ENCODE data around the gene DHRSX. TPM values are rescaled to one million over a fixed set of nuclear protein-coding genes. Genes with fewer than 3 reads are reported as not detected.
"Not testable (repeated sequence)": the region's sequence is repeated elsewhere in the genome, so short reads cannot be mapped to it uniquely, and the experiment has no call there.

The DHRSX gene
- total RNA-seq, 1 experiment from 2014 or later: 17.8 TPM

GRCh38 chrX:2484721-2485648 lies 15.8 kb downstream of the DHRSX start:
- no peak for DNase-seq (ENCODE audit: low read depth, low spot score)
- in situ Hi-C loops (cut with HindIII; ENCODE audit: low pct_unique_long_range_greater_than_20kb, low sequenced_read_pairs): no loop called here

- in situ Hi-C loops (cut with HindIII; ENCODE audit: low pct_unique_long_range_greater_than_20kb, low sequenced_read_pairs): no loop called here
- no peak for DNase-seq (ENCODE audit: low read depth, low spot score)
Observed at GRCh38 chrX:2484256-2484655, 16.5 kb downstream of the DHRSX start.

DNA sequence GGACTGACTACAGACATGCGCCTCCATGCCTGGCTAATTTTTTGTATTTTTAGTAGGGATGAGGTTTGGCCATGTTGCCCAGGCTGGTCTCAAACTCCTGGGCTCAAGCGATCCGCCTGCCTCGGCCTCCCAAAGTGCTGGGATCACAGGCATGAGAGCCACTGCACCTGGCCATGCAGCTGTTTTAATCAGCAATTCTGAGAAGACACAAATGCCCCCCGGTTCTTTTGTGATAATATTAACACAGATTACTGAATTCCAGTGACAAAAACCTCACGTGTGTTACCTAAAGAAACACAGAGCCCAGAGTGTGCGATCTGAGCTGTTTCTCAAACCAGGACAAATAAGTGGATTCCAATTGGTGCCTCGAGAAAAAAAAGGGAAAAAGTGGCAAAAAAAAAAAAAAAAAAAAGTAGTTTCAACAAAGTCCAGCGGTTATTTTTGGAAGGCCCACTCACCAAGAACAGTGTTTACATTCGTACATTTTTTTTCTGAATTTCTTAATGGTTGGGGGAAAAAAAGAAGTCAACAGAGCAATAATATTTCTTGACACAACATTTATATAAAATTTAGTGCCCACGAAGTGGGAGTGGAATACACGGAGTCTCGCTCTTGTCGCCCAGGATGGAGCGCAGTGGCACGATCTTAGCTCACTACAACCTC lies 17.2 kb downstream of the DHRSX start:
- in situ Hi-C loops (cut with HindIII; ENCODE audit: low pct_unique_long_range_greater_than_20kb, low sequenced_read_pairs): no loop called here
- no peak for DNase-seq (ENCODE audit: low read depth, low spot score)

DNA sequence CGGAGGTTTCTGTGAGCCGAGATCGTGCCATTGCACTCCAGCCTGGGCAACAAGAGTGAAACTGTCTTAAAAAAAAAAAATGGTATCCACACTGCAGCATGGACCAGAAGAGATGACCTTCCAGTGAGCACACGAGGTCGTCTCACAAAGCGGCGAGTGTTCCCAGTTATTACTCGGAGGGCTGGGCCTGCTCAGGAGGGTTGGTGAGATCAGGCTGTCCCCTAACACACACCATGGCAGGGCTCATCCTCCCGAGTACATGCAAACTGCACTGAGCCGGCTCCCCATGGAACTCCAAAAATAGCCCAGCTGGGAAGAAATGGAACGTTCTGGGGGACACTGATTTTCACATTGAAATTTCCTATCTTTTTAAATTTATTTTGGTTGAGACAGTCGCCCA lies 19.2 kb downstream of the DHRSX start:
- in situ Hi-C loops (cut with HindIII; ENCODE audit: low pct_unique_long_range_greater_than_20kb, low sequenced_read_pairs): not testable (repeated sequence)

DNA sequence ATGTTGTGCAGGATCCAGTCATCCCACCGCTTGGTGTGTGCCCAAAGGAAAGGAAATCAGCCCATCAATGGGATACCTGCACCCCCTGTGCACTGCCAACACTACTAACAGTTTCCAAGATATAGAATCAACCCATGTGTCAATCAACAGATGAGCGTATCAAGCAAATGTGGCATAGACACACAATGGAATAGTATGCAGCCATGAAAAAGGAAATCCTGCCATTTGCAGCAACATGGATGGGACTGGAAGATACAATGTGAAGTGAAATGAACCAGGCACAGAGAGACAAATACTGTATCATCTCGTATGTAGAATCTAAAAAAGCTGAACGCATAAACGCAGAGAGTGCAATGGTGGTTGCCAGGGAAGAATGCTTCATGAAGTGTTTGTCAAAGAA lies 20.8 kb downstream of the DHRSX start:
- DNase-seq (ENCODE audit: low read depth, low spot score); in situ Hi-C loops (cut with HindIII; ENCODE audit: low pct_unique_long_range_greater_than_20kb, low sequenced_read_pairs): not testable (repeated sequence)

More for the DNA sequence above, 19.2 kb downstream of the DHRSX start:
- DNase-seq (ENCODE audit: low read depth, low spot score): not testable (repeated sequence)

DNA sequence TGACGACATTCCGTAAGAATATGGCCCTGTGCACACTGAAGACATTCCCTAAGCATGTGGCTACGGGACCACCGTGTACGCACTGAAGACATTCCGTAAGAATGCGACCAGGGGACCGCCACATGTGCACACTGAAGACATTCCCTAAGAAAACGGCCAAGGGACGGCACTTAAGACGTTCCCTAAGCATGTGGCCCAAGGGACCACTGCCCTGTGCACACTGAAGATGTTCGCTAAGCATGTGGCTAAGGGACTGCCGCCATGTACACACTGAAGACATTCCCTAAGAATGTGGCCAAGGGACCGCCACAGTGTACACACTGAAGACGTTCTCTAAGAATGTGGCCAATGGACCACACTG lies 21.4 kb downstream of the DHRSX start:
- in situ Hi-C loops (cut with HindIII; ENCODE audit: low pct_unique_long_range_greater_than_20kb, low sequenced_read_pairs): no loop called here
- DNase-seq (ENCODE audit: low read depth, low spot score): no peak

DNA sequence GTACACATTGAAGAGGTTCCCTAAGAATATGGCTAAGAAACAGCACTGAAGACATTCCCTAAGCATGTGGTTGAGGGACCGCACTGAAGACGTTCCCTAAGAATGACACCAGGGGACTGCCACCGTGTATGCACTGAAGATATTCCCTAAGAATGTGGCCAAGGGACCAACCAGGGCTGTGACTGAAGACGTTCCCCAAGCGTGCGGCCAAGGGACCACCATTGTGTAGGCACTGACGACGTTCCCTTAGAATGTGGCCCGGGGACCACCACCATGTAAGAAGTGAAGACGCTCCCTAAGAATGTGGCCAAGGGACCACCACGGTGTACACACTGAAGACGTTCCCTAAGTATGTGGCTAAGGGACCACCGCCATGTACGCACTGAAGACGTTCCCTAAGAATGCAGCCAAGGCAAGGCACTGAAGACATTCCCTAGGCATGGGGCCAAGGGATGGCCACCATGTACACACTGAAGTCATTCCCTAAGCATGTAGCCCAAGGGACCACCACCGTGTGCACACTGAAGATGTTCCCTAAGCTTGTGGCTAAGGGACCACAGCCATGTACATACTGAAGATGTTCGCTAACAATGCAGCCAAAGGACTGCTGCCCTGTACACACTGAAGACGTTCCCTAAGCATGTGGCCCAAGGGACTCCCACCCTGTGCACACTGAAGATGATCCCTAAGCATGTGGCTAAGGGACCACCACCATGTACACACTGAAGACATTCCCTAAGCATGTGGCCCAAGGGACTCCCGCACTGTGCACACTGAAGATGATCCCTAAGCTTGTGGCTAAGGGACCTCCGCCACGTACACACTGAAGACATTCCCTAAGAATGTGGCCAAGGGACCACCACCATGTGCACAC lies 22.0 kb downstream of the DHRSX start:
- in situ Hi-C loops (cut with HindIII; ENCODE audit: low pct_unique_long_range_greater_than_20kb, low sequenced_read_pairs): no loop called here
- no peak for DNase-seq (ENCODE audit: low read depth, low spot score)

- in situ Hi-C loops (cut with HindIII; ENCODE audit: low pct_unique_long_range_greater_than_20kb, low sequenced_read_pairs); DNase-seq (ENCODE audit: low read depth, low spot score): not testable (repeated sequence)
Observed at GRCh38 chrX:2477313-2477712, 23.5 kb downstream of the DHRSX start.

- in situ Hi-C loops (cut with HindIII; ENCODE audit: low pct_unique_long_range_greater_than_20kb, low sequenced_read_pairs): no loop called here
- no peak for DNase-seq (ENCODE audit: low read depth, low spot score)
Observed at GRCh38 chrX:2474963-2475726, 25.6 kb downstream of the DHRSX start.

GRCh38 chrX:2474280-2474962 lies 26.4 kb downstream of the DHRSX start:
- in situ Hi-C loops (cut with HindIII; ENCODE audit: low pct_unique_long_range_greater_than_20kb, low sequenced_read_pairs): no loop called here

DNA sequence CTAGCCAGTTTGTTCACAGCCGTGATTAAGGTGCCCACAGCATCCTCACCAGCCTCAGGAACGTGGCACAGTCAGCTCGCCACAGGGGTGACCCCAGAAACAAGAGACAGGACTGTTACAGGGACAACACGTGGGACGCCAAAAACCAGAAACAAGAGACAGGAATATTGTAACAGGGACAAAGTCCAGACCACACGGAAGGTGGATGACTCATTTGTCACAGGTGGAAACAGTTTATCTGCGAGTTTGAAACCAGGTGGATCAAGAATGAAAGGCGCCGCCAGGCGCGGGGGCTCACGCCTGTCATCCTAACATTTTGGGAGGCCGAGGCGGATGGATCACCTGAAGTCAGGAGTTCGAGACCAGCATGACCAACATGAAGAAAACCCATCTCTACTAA lies 27.7 kb downstream of the DHRSX start:
- DNase-seq (ENCODE audit: low read depth, low spot score); in situ Hi-C loops (cut with HindIII; ENCODE audit: low pct_unique_long_range_greater_than_20kb, low sequenced_read_pairs): not testable (repeated sequence)

More at GRCh38 chrX:2474280-2474962, 26.4 kb downstream of the DHRSX start:
- no peak for DNase-seq (ENCODE audit: low read depth, low spot score)

GRCh38 chrX:2471641-2472040 lies 29.1 kb downstream of the DHRSX start:
- no peak for DNase-seq (ENCODE audit: low read depth, low spot score)
- in situ Hi-C loops (cut with HindIII; ENCODE audit: low pct_unique_long_range_greater_than_20kb, low sequenced_read_pairs): no loop called here

DNA sequence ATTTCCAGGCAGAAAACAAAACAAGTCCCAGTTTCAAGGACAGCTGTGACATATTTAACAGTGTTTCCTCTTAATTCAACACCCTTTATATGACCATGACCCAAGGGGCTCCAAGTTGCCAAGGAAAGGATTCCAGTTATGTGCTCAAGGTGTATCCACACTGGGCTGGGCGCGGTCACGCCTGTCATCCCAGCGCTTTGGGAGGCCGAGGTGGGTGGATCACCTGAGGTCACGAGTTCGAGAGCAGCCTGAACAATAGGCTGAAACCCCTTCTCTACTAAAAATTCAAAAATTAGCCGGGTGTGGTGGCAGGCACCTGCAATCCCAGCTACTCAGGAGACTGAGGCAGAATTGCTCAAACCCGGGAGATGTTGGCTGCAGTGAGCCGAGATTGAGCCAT lies 29.6 kb downstream of the DHRSX start:
- DNase-seq (ENCODE audit: low read depth, low spot score); in situ Hi-C loops (cut with HindIII; ENCODE audit: low pct_unique_long_range_greater_than_20kb, low sequenced_read_pairs): not testable (repeated sequence)

DNA sequence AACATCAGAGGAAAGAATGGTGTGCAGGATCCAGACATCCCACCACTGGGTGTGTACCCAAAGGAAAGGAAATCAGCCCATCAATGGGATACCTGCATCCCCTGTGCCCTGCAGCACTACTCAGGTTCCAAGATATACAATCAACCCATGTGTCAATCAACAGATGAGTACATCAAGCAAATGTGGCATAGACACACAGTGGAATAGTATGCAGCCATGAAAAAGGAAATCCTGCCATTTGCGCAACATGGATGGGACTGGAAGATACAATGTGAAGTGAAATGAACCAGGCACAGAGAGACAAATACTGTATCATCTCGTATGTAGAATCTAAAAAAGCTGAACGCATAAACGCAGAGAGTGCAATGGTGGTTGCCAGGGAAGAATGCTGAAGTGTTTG lies 30.9 kb downstream of the DHRSX start:
- in situ Hi-C loops (cut with HindIII; ENCODE audit: low pct_unique_long_range_greater_than_20kb, low sequenced_read_pairs); DNase-seq (ENCODE audit: low read depth, low spot score): not testable (repeated sequence)

DNA sequence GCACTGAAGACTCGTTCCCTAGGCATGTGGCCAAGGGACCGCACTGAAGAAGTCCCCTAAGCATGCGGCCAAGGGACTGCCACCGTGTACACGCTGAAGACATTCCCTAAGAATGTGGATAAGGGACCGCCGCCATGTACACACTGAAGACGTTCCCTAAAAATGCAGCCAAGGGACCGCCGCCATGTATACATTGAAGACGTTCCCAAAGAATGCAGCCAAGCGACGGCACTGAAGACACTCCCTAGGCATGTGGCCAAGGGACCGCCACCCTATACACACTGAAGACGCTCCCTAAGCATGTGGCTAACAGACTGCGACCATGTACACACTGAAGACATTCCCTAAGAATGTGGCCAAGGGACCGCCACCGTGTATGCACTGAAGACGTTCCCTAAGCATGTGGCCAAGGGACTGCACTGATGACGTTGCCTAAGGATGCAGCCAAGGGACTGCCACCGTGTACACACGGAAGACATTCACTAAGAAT lies 31.5 kb downstream of the DHRSX start:
- no peak for DNase-seq (ENCODE audit: low read depth, low spot score)
- in situ Hi-C loops (cut with HindIII; ENCODE audit: low pct_unique_long_range_greater_than_20kb, low sequenced_read_pairs): no loop called here

DNA sequence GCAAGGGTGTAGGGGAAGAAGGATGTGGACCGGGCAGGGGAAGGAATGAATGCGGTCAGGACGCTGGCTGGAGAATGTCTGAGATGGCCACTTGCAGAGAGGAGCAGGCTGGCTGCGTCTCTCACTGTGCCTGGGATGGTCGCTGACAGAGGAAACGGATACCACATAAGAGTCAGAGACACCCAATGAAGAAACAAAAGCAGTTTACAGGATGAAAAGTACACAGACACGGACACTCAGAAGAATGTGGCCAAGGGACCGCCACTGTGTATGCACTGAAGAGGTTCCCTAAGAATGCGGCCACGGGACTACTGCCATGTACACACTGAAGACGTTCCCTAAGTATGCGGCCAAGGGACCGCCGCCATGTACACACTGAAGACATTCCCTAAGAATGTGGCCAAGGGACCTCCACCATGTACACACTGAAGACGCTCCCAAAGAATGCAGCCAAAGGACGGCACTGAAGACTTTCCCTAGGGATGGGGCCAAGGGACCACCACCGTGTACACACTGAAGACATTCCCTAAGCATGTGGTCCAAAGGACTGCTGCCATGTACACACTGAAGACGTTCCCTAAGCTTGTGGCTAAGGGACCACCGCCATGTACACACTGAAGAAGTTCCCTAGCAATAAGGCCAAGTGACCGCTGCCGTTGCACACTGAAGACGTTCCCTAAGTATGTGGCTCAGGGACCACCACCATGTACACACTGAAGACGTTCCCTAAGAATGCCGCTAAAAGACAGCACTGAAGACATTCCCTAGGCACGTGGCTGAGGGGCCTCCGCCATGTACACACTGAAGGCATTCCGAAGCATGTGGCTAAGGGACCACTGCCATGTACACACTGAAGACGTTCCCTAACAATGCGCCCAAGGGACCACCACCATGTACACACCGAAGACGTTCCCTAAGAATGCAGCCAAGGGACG lies 32.2 kb downstream of the DHRSX start:
- DNase-seq (ENCODE audit: low read depth, low spot score): no peak
- in situ Hi-C loops (cut with HindIII; ENCODE audit: low pct_unique_long_range_greater_than_20kb, low sequenced_read_pairs): no loop called here

Data from SK-MEL-5 (cell line).